ENCODE results near the gene SPOCD1. TPM values are rescaled to one million over a fixed set of nuclear protein-coding genes. Genes with fewer than 3 reads are reported as not detected.

Gene SPOCD1
- polyA plus RNA-seq, 1 of the 3 experiments (the other 2 are of a cell fraction), result 10.7 TPM

GRCh38 chr1:31763671-31764311, 52.0 kb downstream of the SPOCD1 start:
- H3K4me3 ChIP-seq (ENCODE audit: low read depth in 2 of 2, low read length in 1 of 2), result peak overlapping the region; percentile 74 to 75
- peak overlapping the region; percentile 56 for H3K9ac ChIP-seq
- no peaks in the 10 kb centered on the region for H3K9me2 ChIP-seq
- H3K27me3 ChIP-seq (ENCODE audit: insufficient read depth), result no peaks in the 10 kb centered on the region
- H3K36me3 ChIP-seq (replicated peaks in 1 of 2; ENCODE audit: control insufficient read depth in 1 of 2, insufficient read depth in 2 of 2, low read length in 1 of 2), result no peaks in the 10 kb centered on the region
- peak overlapping the region; percentile 99 for H3K4me2 ChIP-seq
- no peaks in the 10 kb centered on the region for H3K9me3 ChIP-seq
- POLR2A ChIA-PET, result interaction anchor here (0.9 to 6.5 kb wide), 7 partner anchors 15 to 119 kb away, joined by 3 to 58 read pairs (median 4); partner anchors contain the start of gene PEF1
- CTCF ChIA-PET, result interaction anchor here (0.9 to 25.0 kb wide), 21 partner anchors 10 to 242 kb away, joined by 3 to 707 read pairs (median 7); no protein-coding TSS in a partner anchor
- 0% methylated on average over 3 of the region's 93 CpGs for WGBS (ENCODE audit: low lambda C conversion rate)
- no peak for DNase-seq
- peak overlapping the region; percentile 91; the same call in 1 of the 2 replicates for H2AFZ ChIP-seq (ENCODE audit: low read depth)
- peak overlapping the region in 1 of 2 experiments; percentile 85; a peak in 2 of 4 replicates for H3K27ac ChIP-seq (ENCODE audit: low read depth in 2 of 2, low read length in 1 of 2)
- H4K20me1 ChIP-seq (ENCODE audit: insufficient read depth), result peaks cover 8% of the 10 kb centered on the region; the same call in 1 of the 2 replicates
- peaks cover 27 to 74% of the 10 kb centered on the region in 2 experiments for H3K4me1 ChIP-seq (ENCODE audit: control insufficient read depth in 1 of 2, insufficient read depth in 2 of 2, low read depth in 1 of 2, low read length in 1 of 2)
- peaks cover 5% of the 10 kb centered on the region for H3F3A ChIP-seq (replicated peaks; ENCODE audit: insufficient read depth)
- H3K79me2 ChIP-seq (ENCODE audit: insufficient read depth), result peaks cover 14% of the 10 kb centered on the region; the same call in 1 of the 2 replicates
- TF ChIP-seq CHD2 (IDR thresholded peaks at IDR 0.05; ENCODE audit: low read length, partially characterized antibody) (no peak), NFIC (IDR thresholded peaks at IDR 0.05; ENCODE audit: borderline replicate concordance) (no peak), SMC3 (IDR thresholded peaks at IDR 0.05; ENCODE audit: low read depth, low read length) (no peak), POLR2AphosphoS5 (IDR thresholded peaks at IDR 0.05; ENCODE audit: low read depth, low read length) (no peak), TEAD4 (IDR thresholded peaks at IDR 0.05; ENCODE audit: borderline replicate concordance, insufficient read depth) (no peak), FOXJ3 (CRISPR knock-in tag; IDR thresholded peaks at IDR 0.05) (no peak), MAX (IDR thresholded peaks at IDR 0.05; ENCODE audit: low read depth) (no peak), FOXM1 (IDR thresholded peaks at IDR 0.05; ENCODE audit: low read depth) (no peak), CTCF (IDR thresholded peaks at IDR 0.05) (no peak), EP300 (IDR thresholded peaks at IDR 0.05; ENCODE audit: borderline replicate concordance in 1 of 2, low read depth in 1 of 2, low read length in 1 of 2) (no peak), JUND (IDR thresholded peaks at IDR 0.05) (no peak), FOSL2 (IDR thresholded peaks at IDR 0.05; ENCODE audit: borderline replicate concordance, low read depth) (no peak), MEF2A (IDR thresholded peaks at IDR 0.05; ENCODE audit: borderline replicate concordance, low read depth) (no peak), REST (IDR thresholded peaks at IDR 0.05; ENCODE audit: low read depth, low read length) (no peak), MXI1 (IDR thresholded peaks at IDR 0.05; ENCODE audit: low read depth, low read length) (no peak), USF1 (IDR thresholded peaks at IDR 0.05; ENCODE audit: borderline replicate concordance, low read depth) (no peak), TAF1 (IDR thresholded peaks at IDR 0.05; ENCODE audit: borderline replicate concordance, low read depth, low read length) (no peak)
- TF ChIP-seq, protein P1, sequence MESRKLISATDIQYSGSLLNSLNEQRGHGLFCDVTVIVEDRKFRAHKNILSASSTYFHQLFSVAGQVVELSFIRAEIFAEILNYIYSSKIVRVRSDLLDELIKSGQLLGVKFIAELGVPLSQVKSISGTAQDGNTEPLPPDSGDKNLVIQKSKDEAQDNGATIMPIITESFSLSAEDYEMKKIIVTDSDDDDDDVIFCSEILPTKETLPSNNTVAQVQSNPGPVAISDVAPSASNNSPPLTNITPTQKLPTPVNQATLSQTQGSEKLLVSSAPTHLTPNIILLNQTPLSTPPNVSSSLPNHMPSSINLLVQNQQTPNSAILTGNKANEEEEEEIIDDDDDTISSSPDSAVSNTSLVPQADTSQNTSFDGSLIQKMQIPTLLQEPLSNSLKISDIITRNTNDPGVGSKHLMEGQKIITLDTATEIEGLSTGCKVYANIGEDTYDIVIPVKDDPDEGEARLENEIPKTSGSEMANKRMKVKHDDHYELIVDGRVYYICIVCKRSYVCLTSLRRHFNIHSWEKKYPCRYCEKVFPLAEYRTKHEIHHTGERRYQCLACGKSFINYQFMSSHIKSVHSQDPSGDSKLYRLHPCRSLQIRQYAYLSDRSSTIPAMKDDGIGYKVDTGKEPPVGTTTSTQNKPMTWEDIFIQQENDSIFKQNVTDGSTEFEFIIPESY (IDR thresholded peaks at IDR 0.05; ENCODE audit: borderline replicate concordance, low read depth), result no peak

All from SK-N-SH (cell line).